ENCODE data around the gene DGKK.
"Not testable (repeated sequence)": the region's sequence is repeated elsewhere in the genome, so short reads cannot be mapped to it uniquely, and the experiment has no call there.

Gene DGKK

GRCh38 chrX:50372966-50373365 lies 97.7 kb downstream of the DGKK start:
- DNase-seq (ENCODE audit: low spot score) = no peak
- in situ Hi-C loops (cut with MboI; ENCODE audit: low pct_unique_long_range_greater_than_20kb, low sequenced_read_pairs, unreplicated experiment) = no loop called here
- TF ChIP-seq, protein P1, sequence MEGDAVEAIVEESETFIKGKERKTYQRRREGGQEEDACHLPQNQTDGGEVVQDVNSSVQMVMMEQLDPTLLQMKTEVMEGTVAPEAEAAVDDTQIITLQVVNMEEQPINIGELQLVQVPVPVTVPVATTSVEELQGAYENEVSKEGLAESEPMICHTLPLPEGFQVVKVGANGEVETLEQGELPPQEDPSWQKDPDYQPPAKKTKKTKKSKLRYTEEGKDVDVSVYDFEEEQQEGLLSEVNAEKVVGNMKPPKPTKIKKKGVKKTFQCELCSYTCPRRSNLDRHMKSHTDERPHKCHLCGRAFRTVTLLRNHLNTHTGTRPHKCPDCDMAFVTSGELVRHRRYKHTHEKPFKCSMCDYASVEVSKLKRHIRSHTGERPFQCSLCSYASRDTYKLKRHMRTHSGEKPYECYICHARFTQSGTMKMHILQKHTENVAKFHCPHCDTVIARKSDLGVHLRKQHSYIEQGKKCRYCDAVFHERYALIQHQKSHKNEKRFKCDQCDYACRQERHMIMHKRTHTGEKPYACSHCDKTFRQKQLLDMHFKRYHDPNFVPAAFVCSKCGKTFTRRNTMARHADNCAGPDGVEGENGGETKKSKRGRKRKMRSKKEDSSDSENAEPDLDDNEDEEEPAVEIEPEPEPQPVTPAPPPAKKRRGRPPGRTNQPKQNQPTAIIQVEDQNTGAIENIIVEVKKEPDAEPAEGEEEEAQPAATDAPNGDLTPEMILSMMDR (IDR thresholded peaks at IDR 0.05; ENCODE audit: extremely low read depth, insufficient read depth, missing control alignments) = no peak

DNA sequence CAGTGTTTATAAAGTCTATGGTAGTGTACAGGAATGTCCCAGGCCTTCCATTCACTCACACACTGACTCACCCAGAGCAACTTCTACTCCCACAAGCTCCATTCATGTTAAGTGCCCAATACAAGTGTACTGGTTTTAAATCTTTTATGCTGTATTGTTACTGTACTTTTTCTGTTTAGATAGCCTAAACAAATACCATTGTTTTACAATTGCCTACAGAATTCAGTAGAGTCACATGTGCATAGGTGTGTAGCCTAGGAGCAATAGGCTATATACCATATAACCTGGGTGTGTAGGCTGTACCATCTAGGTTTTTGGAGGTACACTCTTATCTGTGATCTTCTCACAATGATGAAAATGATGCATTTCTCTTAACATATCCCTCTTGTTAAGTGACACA lies 126.7 kb downstream of the DGKK start:
- TF ChIP-seq, protein P1 (IDR thresholded peaks at IDR 0.05; ENCODE audit: extremely low read depth, insufficient read depth, missing control alignments) = no peak
- DNase-seq (ENCODE audit: low spot score) = no peak

DNA sequence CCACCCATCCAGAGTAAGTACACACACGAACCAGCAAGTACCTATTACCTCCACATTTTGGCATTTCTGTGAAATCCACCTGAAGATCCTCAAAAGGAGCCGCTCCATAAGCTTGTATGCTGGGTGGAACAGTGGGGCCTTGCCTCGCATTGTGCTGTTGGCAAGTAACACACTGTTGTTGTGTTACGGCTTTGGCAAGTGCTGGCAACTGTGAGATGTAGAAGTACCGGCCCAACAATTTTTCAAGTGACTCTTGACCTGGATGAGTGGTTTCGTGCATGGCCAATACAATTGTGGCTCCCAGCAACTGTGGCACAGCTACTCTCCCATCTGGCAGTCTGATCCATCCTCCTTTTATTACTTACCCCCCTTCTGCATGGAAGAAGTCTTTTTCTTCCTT lies 137.3 kb downstream of the DGKK start:
- DNase-seq (ENCODE audit: low spot score) = no peak
- in situ Hi-C loops (cut with MboI; ENCODE audit: low pct_unique_long_range_greater_than_20kb, low sequenced_read_pairs, unreplicated experiment) = no loop called here
- TF ChIP-seq, protein P1 (IDR thresholded peaks at IDR 0.05; ENCODE audit: extremely low read depth, insufficient read depth, missing control alignments) = no peak

More for the DNA sequence above, 126.7 kb downstream of the DGKK start:
- in situ Hi-C loops (cut with MboI; ENCODE audit: low pct_unique_long_range_greater_than_20kb, low sequenced_read_pairs, unreplicated experiment) = no loop called here

- DNase-seq (ENCODE audit: low spot score); in situ Hi-C loops (cut with MboI; ENCODE audit: low pct_unique_long_range_greater_than_20kb, low sequenced_read_pairs, unreplicated experiment): not testable (repeated sequence)
These were observed 138.0 kb downstream of the DGKK start for GRCh38 chrX:50332668-50333067.

DNA sequence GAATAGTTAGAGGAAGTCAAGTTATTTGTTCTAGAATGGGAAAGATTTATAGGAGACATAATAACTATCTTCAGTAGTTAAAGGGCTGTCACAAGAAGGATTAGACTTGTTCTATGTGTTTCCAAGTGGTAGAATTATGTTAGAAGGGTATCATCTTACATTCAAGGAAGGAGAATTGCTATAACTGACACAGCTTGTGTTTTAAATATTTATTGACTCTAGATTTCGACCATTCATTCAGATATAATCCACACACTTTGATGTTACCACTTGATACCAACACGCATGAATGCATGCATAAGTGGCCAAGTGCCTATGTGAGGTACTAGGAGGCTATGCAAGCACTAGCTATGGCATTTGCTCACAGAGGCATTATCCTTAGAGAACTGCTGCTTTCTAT lies 143.4 kb downstream of the DGKK start:
- TF ChIP-seq, protein P1 (IDR thresholded peaks at IDR 0.05; ENCODE audit: extremely low read depth, insufficient read depth, missing control alignments) = no peak
- in situ Hi-C loops (cut with MboI; ENCODE audit: low pct_unique_long_range_greater_than_20kb, low sequenced_read_pairs, unreplicated experiment) = no loop called here
- DNase-seq (ENCODE audit: low spot score) = no peak
